Measurements from ENCODE around the gene ARHGAP19.

DNA sequence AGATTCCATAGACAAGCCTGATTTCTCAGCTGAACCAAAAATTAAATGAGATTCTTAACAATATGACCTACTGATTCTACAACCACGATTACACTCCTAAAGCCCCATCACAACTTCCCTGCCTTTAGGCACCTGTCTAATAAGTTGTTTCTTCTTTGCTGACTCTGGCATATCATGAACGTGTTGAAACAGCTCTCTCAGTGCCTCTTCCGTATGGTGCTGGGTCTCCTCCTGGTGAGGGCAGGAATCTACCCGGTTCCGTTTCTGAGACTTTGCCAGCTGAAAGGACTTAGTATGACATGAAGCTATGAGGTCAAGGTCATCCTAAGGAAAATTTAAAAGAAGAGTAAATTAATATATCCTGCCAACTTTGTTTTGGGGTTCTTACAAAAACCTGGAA, 48.6 kb downstream of the ARHGAP19 start:
- TF ChIP-seq, protein P1, sequence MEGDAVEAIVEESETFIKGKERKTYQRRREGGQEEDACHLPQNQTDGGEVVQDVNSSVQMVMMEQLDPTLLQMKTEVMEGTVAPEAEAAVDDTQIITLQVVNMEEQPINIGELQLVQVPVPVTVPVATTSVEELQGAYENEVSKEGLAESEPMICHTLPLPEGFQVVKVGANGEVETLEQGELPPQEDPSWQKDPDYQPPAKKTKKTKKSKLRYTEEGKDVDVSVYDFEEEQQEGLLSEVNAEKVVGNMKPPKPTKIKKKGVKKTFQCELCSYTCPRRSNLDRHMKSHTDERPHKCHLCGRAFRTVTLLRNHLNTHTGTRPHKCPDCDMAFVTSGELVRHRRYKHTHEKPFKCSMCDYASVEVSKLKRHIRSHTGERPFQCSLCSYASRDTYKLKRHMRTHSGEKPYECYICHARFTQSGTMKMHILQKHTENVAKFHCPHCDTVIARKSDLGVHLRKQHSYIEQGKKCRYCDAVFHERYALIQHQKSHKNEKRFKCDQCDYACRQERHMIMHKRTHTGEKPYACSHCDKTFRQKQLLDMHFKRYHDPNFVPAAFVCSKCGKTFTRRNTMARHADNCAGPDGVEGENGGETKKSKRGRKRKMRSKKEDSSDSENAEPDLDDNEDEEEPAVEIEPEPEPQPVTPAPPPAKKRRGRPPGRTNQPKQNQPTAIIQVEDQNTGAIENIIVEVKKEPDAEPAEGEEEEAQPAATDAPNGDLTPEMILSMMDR (IDR thresholded peaks at IDR 0.05; ENCODE audit: control extremely low read depth in 1 of 3, insufficient read depth in 1 of 3, low read depth in 1 of 3, low read length in 3 of 3) = no peak
- TF ChIP-seq ATF3 (IDR thresholded peaks at IDR 0.05; ENCODE audit: insufficient read depth, low read depth, low read length) (no peak), RAD21 (IDR thresholded peaks at IDR 0.05 in 1 of 2, conservative IDR thresholded peaks at IDR 0.05 in 1 of 2; ENCODE audit: low read depth in 2 of 2, low read length in 2 of 2) (no peak), CEBPB (IDR thresholded peaks at IDR 0.05; ENCODE audit: low read depth, low read length) (no peak), TAF1 (IDR thresholded peaks at IDR 0.05; ENCODE audit: low read depth, low read length) (no peak), POLR2AphosphoS5 (IDR thresholded peaks at IDR 0.05; ENCODE audit: low read depth, low read length) (no peak), SP4 (IDR thresholded peaks at IDR 0.05; ENCODE audit: low read length) (no peak), SP1 (IDR thresholded peaks at IDR 0.05; ENCODE audit: low read depth, low read length) (no peak)
